ENCODE data around the gene DPAGT1. TPM values are rescaled to one million over a fixed set of nuclear protein-coding genes. Genes with fewer than 3 reads are reported as not detected.
"Not testable (repeated sequence)": the region's sequence is repeated elsewhere in the genome, so short reads cannot be mapped to it uniquely, and the experiment has no call there.

Gene DPAGT1
- polyA plus RNA-seq, 10 donors, result 24.4 to 35.7 (median 30.7) TPM

DNA sequence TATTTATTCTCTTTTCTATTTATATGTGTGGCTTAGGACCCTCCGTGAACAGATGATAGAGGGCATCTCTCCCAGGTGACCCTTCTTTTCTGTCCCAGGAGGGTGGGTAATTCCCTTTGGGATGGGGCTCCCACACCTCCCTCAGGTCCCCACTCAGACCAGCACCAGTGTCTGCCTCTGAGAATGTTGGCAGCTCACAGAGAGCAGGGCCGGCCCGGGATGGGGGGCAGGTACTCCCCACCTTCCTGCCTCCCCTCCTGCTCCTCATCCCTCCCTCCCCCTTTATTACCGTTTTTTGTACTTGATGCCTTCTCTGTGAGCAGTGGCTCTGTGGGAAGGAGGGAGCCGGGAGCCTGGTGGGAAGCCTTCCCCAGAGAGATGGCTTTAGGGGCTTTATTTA is 14.9 kb upstream of the DPAGT1 start:
- DNase-seq, result no peak

GRCh38 chr11:119116235-119116594 is 14.6 kb upstream of the DPAGT1 start:
- no peak for DNase-seq

DNA sequence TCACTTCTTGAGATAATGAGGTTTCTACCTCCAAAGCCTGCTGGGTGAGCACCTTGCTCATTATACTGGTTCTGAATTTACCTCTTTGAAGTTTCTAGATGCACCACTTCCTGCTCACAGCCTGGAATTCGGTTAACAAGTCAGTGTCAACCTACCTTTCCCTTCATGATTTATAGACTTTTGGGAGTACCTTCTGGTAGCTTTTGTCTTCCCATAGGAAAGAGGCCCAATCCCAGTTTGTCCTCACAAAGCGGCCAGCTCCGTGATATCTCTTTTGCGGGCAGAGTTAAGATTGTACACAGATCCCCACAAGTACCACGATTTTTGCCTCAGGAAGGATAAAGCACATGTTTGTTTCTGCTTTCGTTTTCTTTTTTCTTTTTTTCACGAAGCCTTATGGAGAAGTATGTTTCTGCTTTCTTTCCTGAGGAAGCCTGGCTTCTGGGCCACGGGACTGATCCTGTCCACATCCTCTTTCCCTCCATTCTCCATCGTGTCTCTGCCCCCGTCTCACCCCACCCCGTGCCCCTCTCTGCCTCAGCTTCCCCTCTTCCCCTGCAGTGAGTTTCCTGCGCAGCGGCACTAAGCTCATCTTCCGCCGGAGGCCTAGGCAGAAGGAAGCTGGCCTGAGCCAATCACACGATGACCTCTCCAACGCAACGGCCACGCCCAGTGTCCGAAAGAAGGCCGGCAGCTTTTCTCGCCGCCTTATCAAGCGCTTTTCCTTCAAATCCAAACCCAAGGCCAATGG is 14.0 kb upstream of the DPAGT1 start:
- DNase-seq, result peak in 1 of 3 donors; percentile 35

GRCh38 chr11:119114351-119114750 is 12.7 kb upstream of the DPAGT1 start:
- no peak for DNase-seq

GRCh38 chr11:119113716-119114115 is 12.1 kb upstream of the DPAGT1 start:
- no peak for DNase-seq

DNA sequence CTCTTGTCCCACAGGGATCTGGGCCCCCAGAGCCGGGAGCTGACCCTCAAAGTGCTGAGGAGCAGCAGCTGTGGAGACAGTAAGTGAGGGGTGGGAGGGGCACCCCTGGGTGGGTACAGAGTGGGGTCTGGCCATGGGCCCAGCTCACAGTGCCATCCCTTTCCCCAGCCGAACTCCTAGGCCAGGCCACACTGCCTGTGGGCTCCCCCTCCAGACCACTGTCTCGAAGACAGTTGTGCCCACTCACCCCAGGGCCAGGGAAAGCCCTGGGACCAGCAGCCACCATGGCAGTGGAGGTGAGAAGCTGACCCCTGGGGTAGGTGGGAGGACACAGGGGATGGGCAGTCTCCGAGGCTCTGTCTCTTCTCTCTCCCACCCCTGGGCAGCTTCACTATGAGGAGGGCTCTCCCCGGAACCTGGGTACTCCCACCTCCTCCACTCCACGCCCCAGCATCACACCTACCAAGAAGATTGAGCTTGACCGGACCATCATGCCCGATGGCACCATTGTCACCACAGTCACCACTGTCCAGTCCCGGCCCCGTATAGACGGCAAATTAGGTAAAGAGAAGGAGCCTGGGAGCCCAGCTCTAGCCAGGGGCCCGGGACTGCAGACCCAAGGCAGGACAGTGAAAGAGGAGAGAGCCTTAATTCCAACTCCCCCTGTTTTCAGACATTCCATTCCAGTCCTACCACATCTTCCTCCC is 10.8 kb upstream of the DPAGT1 start:
- no peak for DNase-seq

GRCh38 chr11:119111361-119111925 is 9.8 kb upstream of the DPAGT1 start:
- DNase-seq, result no peak

DNA sequence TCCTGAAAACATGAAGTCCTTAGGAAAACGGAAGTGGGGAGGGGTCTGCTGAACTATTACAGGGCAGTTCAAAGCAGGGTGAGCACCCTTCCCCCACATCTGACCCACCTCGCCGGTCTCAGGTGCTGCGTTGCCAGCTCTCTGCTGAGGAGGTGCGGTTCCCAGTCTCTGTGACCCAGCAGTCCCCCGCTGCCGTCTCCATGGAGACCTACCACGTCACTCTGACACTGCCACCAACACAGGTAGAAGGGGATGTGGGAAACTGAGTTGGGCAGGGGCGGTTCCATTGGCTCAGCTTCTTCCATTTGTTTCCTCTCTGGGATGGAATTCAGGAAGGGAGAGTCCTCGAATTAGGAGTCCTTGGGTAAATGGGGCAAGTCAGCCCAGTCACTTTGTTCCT is 8.8 kb upstream of the DPAGT1 start:
- no peak for DNase-seq

DNA sequence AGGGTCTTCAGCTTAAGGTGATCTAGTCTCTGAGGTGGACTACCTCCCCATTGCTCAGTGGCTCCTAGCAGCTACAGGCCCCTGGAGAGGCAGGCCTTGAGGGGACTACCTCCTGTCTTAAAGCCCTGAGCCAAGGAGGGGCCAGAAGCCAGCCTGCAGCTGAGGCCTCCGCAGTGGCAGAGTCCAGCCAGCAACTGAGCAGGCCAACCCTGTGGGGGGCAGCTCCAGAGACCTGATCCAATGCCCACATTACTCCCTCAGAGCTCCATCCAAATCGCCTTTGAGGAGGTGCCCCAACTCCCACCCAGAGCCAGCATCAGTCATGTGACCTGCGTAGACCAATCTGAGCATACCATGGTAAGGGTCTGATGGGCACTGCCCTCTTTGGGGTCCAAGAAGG is 8.2 kb upstream of the DPAGT1 start:
- DNase-seq, result no peak

DNA sequence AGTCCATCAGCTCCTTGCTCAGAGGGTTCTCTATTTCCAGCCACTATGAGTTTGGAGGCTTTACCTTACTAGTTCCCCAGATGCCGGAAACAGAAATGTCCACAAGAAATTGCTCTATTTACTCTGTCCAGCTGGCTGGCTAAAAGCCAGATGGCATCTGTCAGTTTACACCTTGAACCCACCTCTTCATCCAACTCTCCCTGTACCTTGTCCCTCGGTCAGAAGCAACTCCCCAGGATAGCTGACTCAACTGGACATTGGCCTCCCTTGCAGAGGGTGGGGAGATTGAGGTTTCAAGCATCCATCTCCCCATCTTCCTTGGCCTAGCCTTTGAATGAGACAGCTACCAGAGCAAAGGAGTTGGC is 7.2 kb upstream of the DPAGT1 start:
- DNase-seq, result no peak

GRCh38 chr11:119108146-119108856 is 6.6 kb upstream of the DPAGT1 start:
- DNase-seq, result no peak

DNA sequence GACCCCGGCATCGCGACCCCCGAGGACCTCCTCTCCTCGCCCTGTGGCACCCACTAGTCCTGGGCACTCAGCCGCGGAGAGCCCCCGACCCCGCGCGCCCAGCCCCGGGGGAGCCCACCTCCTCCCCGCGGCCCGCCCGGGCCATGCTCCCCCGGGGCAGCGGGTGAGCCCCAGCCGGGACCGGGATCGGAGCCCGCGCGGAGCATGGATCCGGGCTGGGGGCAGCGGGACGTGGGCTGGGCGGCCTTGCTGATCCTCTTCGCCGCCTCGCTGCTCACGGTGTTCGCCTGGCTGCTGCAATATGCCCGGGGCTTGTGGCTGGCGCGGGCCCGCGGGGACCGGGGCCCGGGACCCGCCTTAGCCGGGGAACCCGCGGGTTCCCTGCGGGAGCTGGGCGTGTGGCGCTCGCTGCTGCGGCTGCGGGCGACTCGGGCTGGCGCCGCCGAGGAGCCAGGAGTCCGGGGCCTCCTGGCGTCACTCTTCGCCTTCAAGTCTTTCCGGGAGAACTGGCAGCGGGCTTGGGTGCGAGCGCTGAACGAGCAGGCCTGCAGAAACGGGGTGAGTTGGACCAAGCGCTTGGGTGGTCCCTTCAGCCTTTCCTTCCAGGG is 6.0 kb upstream of the DPAGT1 start:
- peak in 1 of 3 donors; percentile 38 for DNase-seq

DNA sequence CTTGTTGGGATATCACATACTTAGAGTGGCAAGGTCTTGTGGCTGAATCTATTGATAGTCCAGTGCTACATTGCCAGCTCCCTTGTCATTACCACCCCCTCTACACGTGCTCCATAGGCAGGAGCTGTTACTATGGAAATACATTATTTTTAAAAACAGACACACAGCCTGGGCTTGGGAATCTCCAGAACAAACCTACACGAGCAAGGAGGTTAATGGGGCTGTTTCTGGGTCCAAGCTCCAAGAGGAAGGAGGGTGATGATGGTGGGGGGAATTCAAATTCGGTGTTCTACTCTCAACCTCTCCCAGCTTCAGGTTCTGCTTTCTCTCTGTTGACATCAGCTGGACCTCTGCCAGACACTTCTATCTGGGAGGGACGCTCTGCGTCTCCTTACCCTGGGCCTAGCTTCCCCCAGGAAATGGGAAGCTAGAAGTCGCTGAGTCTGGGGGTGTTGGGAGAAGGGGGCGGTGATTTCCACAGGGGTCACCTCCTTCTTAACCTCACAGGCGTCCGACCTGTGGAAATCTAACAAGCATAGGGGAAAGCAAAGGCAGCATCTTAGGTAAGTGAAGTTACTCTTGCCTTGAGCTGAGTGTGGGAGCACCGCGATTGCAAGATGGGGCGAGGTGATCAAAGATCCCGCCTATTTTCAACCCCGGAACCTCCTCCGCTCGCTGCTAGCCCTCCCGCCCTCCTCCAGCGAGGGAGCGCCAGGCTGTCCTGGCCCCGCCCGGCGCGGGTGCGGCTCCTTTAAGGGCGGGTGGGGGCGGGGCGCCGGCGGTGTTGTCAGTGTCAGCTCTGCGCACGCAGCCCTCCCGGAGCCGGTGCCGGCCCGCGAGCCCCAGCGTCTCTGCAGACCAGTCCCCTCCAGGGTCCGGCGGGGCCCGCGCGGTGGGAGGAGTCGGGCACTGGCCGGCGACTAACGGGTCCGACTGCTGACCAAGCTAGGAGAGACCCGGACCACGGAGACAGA is 5.2 kb upstream of the DPAGT1 start, which contains the start of gene C2CD2L:
Gene C2CD2L (plus strand): TSS at position 781 of the 974 bp plus-strand sequence. CDS start 398 bp downstream, outside the sequence.
- peak; percentile 91 to 94 (median 93) for DNase-seq

GRCh38 chr11:119103793-119104192 is 2.1 kb upstream of the DPAGT1 start:
- no peak for DNase-seq

DNA sequence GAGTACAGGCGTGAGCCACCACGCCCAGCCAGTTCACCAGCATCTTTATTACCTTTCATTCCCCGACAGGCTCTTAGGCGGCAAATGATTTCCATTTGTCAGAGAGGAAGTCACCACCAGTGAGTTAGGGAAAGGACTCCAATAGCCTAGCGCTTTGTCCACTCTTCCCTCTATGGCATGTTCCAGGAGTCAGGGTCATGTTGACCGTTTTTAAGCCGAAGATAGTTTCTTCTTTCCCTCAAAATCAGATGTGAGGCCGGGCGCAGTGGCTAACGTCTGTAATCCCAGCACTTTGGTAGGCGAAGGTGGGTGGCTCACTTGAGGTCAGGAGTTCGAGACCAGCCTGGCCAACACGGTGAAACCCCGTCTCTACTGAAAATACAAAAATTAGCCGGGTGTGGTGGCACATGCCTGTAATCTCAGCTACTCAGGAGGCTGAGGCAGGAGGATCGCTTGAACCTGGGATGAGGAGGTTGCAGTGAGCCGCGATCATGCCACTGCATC is 1.6 kb upstream of the DPAGT1 start:
- DNase-seq, result not testable (repeated sequence)

DNA sequence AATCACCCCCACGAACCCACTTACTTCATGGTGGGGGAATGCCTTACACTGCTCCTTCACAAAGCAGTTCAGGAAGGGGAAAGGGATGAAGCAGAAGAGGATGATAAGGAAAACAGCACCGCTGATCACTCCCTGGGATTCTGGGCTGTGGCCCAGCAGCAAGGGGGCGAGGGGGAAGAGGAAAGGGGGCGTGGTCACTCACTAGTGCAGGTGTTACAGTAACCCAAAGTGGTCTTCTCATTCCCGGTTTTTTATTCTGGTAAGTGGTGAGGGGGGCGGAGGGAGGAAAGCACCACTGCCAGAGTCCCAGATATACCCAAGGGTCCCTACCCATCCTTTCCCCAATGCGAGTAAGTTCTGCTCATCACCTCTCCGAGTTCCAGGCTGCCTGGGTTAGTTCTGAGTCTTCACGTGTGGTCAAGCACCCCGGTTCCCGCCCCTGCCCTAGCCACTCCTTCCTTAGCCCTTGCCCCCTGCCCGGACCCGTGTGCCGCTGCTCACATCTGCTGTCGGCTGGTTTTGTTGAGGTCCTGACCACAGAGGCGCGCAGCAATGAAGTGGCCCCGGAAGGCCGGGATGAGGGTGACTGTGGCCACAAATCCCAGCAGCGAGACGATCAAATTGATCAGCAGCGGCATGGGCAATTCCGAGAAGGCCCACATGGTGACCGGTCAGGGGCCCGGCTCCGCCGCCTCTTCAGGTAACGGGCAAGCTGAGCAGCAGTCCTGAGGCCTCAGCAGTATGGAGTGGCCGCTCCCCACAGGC is 477 bp downstream of the DPAGT1 start:
- peak in 1 of 3 donors; percentile 22 for DNase-seq

- no peak for DNase-seq
Measured at GRCh38 chr11:119100246-119100970, 1.2 kb downstream of the DPAGT1 start.

DNA sequence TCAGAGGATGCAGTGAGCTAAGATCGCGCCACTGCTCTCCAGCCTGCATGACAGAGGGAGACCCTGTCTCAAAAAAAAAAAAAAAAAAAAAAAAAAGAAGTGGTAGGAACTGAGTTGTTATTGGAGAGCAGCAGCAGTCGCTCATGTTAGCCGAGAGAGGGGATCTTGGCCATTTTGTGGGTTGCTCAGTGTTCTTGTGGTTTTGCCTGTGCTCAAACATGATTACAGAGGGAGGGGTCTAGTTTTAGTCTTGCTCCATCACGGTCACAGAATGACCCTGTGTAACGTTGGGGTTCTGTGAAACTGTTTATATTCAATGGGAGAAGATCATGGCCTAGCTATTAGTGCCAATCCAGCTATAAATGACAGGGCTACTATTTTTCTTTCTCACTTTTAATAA is 1.9 kb downstream of the DPAGT1 start:
- DNase-seq, result no peak

Data from muscle of back (tissue), 11 donors.